ENCODE data around the gene ZSCAN10.

Gene ZSCAN10

DNA sequence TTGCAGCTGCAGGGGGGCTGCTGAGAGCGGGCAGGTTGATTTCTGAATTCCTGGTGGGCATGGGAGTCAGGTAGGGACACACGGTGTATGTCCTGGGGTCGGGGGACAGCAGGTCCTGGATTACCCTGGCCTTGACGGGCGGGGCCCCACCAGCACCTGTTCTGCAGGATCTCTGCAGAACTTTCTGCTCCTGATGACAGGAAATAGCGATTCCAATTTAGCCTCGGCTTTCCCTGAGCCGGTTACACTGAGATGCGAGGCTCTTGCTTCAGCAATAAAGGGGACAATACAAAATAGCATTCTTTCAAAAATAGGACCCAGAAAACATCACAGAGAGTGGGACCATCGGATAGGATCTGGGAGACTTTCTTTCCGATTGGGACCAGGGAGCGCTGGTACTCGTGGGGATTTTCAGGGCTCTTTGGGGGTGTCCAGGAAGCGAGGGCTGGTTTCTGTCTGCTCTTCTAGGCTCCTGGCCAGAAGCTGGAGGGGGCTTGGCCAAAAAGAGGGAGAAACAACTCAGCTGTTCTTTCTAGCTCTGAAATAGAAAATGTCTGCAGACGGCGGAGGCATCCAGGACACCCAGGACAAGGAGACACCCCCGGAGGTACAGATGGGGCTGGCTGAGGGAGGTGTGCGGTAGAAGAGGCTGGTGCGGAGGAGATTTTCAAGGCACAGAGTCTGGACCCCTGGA lies 13.9 kb upstream of the ZSCAN10 start:
- H3K27ac ChIP-seq (ENCODE audit: low read length) = no peak overlapping the region
- H3K4me2 ChIP-seq (ENCODE audit: low read depth, low read length) = peak overlapping the region; percentile 86

DNA sequence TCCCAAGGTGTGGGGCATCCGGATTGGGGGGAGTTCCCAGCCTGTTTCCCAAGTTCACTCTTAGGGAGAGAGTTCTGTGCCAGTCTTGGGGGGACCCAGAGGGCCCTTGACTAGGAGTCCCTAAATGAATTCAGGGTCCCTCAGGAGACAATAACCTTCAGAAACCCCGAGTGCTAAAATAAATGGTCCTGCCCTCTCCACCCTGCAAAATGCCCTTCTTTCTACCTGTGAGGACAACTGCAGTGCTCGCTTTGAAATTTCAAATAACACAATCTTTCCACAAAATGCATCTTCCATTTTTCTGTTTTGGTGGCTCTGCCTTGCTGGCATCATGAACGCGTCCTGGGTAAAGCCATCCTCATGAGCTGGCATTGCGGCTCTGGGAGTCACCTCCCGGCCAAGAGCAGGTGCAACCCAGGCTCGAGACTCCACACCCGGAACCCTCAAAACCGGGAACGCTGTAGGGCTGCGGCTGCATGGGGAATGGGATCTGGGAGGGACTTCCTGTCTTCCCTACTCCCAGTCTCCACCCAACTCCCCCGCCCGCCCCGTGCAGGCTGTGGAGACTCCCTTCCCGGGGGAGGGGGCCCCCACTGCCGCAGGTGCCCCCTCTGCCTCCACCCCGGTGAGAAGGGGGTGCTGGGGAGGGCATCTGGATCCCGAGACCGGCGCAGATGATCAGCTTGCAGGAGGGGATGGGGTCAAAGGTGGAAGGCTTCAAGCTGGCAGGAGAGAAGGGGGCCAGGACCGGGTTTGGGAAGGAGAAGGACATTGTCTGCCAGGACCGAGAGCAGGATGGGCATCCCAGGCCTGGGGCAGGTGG lies 13.2 kb upstream of the ZSCAN10 start, which contains the start of gene ZNF205:
Gene ZNF205 (plus strand): TSS at position 529 of the 823 bp plus-strand sequence. CDS start 845 bp downstream, outside the sequence.
- peak within 1 kb of the TSS; percentile 49; the same call in 1 of the 2 replicates for H3K9ac ChIP-seq (ENCODE audit: low read length)
- H2AFZ ChIP-seq (ENCODE audit: low read length) = peak within 1 kb of the TSS; percentile 68
- peaks cover 8% of the 10 kb centered on the region for H3K27me3 ChIP-seq (replicated peaks; ENCODE audit: insufficient read depth, low read length)
- H3K79me2 ChIP-seq (ENCODE audit: low read length) = no peaks in the 10 kb centered on the region
- H3K4me2 ChIP-seq (ENCODE audit: low read depth, low read length) = peak within 1 kb of the TSS; percentile 86
- no peaks in the 10 kb centered on the region for H4K20me1 ChIP-seq (ENCODE audit: insufficient read depth, low read length)
- no peaks in the 10 kb centered on the region for H3F3A ChIP-seq (ENCODE audit: insufficient read depth, low read length)
- peaks cover 9% of the 10 kb centered on the region for H3K4me1 ChIP-seq (ENCODE audit: low read length)
- H3K27ac ChIP-seq (ENCODE audit: low read length) = no peak within 1 kb of the TSS
- no peak for TF ChIP-seq EZH2 (optimal IDR thresholded peaks at IDR 0.05; ENCODE audit: low read depth, low read length)
- no peak for TF ChIP-seq EZH2phosphoT487 (IDR thresholded peaks at IDR 0.05; ENCODE audit: low read length)
- TF ChIP-seq, protein P1, sequence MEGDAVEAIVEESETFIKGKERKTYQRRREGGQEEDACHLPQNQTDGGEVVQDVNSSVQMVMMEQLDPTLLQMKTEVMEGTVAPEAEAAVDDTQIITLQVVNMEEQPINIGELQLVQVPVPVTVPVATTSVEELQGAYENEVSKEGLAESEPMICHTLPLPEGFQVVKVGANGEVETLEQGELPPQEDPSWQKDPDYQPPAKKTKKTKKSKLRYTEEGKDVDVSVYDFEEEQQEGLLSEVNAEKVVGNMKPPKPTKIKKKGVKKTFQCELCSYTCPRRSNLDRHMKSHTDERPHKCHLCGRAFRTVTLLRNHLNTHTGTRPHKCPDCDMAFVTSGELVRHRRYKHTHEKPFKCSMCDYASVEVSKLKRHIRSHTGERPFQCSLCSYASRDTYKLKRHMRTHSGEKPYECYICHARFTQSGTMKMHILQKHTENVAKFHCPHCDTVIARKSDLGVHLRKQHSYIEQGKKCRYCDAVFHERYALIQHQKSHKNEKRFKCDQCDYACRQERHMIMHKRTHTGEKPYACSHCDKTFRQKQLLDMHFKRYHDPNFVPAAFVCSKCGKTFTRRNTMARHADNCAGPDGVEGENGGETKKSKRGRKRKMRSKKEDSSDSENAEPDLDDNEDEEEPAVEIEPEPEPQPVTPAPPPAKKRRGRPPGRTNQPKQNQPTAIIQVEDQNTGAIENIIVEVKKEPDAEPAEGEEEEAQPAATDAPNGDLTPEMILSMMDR (IDR thresholded peaks at IDR 0.05; ENCODE audit: low read length) = no peak
- H3K36me3 ChIP-seq (replicated peaks; ENCODE audit: insufficient read depth, low read length) = no peaks in the 10 kb centered on the region
- H3K9me3 ChIP-seq (replicated peaks; ENCODE audit: insufficient read depth, low read length) = no peaks in the 10 kb centered on the region
- peak within 1 kb of the TSS; percentile 70 for H3K4me3 ChIP-seq (ENCODE audit: low read length)
- H3K9me2 ChIP-seq (replicated peaks; ENCODE audit: insufficient read depth, low read length) = no peaks in the 10 kb centered on the region
- DNase-seq = no peak

More for the DNA sequence above, 13.9 kb upstream of the ZSCAN10 start:
- Histone ChIP-seq H3K9me3 (replicated peaks; ENCODE audit: insufficient read depth, low read length) (no peaks in the 10 kb centered on the region), H4K20me1 (ENCODE audit: insufficient read depth, low read length) (no peaks in the 10 kb centered on the region), H3K27me3 (replicated peaks; ENCODE audit: insufficient read depth, low read length) (peaks cover 8% of the 10 kb centered on the region), H3K9ac (ENCODE audit: low read length) (peak overlapping the region; percentile 49; the same call in 1 of the 2 replicates), H3K4me1 (ENCODE audit: low read length) (peaks cover 7% of the 10 kb centered on the region; the same call in 1 of the 2 replicates), H3K36me3 (replicated peaks; ENCODE audit: insufficient read depth, low read length) (no peaks in the 10 kb centered on the region), H3K79me2 (ENCODE audit: low read length) (no peaks in the 10 kb centered on the region), H2AFZ (ENCODE audit: low read length) (peak overlapping the region; percentile 68), H3K4me3 (ENCODE audit: low read length) (peak overlapping the region; percentile 70), H3F3A (ENCODE audit: insufficient read depth, low read length) (no peaks in the 10 kb centered on the region), H3K9me2 (replicated peaks; ENCODE audit: insufficient read depth, low read length) (no peaks in the 10 kb centered on the region)
- TF ChIP-seq, protein P1 (IDR thresholded peaks at IDR 0.05; ENCODE audit: low read length) = no peak
- TF ChIP-seq EZH2phosphoT487 (IDR thresholded peaks at IDR 0.05; ENCODE audit: low read length) = no peak
- no peak for TF ChIP-seq EZH2 (optimal IDR thresholded peaks at IDR 0.05; ENCODE audit: low read depth, low read length)
- DNase-seq = no peak

DNA sequence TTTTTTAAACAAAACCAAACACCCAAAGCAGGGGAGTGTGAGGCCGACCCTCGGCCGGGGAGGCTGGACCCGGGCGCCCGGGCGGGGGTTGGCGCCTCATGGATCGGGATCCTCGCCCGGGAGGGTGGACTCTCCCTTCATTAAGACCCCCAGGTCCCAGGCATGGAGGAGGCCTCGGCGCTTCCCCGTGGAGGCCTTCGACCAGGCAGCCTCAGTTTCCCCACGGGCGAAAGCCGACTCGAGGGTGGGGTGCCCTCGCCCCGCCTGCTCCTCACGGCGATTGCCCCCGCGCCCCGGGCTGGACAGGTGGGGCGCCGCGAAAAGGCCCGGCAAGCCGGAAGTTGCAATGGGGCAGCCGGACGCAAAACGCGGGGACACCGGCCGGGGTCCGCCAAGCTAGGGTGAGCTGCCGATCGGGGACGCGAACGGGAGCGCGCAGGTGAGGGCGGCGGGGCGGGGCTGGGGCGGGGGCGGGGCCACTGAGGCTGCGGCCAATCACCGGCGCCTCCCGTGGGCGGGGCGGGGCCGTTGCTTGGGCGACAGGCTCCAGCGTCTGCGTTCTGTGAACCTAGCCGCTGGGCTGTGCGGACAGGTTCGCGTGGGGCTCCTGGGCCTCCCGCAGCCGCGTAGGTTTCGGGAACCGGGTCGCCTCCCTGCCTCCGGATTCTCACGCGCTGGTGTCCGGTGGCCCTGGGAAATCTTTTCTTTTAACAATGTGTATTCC lies 7.3 kb upstream of the ZSCAN10 start:
- peak overlapping the region; percentile 90 for H3K4me2 ChIP-seq (ENCODE audit: low read depth, low read length)
- peak overlapping the region; percentile 89 for H3K9ac ChIP-seq (ENCODE audit: low read length)
- H3K4me3 ChIP-seq (ENCODE audit: low read length) = peak overlapping the region; percentile 90
- H3K4me1 ChIP-seq (ENCODE audit: low read length) = peaks cover 3% of the 10 kb centered on the region
- no peaks in the 10 kb centered on the region for H3K36me3 ChIP-seq (replicated peaks; ENCODE audit: insufficient read depth, low read length)
- no peaks in the 10 kb centered on the region; the same call in 1 of the 2 replicates for H3F3A ChIP-seq (ENCODE audit: insufficient read depth, low read length)
- no peaks in the 10 kb centered on the region for H3K79me2 ChIP-seq (ENCODE audit: low read length)
- no peaks in the 10 kb centered on the region for H3K9me3 ChIP-seq (replicated peaks; ENCODE audit: insufficient read depth, low read length)
- peak; percentile 92 for DNase-seq
- H4K20me1 ChIP-seq (ENCODE audit: insufficient read depth, low read length) = no peaks in the 10 kb centered on the region
- TF ChIP-seq EZH2 (optimal IDR thresholded peaks at IDR 0.05; ENCODE audit: low read depth, low read length) (no peak), EZH2phosphoT487 (IDR thresholded peaks at IDR 0.05; ENCODE audit: low read length) (no peak)
- TF ChIP-seq, protein P1 (IDR thresholded peaks at IDR 0.05; ENCODE audit: low read length) = no peak
- no peaks in the 10 kb centered on the region for H3K9me2 ChIP-seq (replicated peaks; ENCODE audit: insufficient read depth, low read length)
- no peak overlapping the region; the same call in 1 of the 2 replicates for H3K27ac ChIP-seq (ENCODE audit: low read length)
- peaks cover 5% of the 10 kb centered on the region for H3K27me3 ChIP-seq (replicated peaks; ENCODE audit: insufficient read depth, low read length)
- peak overlapping the region; percentile 95 for H2AFZ ChIP-seq (ENCODE audit: low read length)

All from MM.1S (cell line).